ENCODE data around the gene EMC10.

GRCh38 chr19:50427997-50428425 is 48.3 kb upstream of the EMC10 start:
- TF ChIP-seq CTCF (IDR thresholded peaks at IDR 0.05; ENCODE audit: low read depth, low read length, poor library complexity, severe bottlenecking) (no peak), EZH2phosphoT487 (IDR thresholded peaks at IDR 0.05; ENCODE audit: borderline replicate concordance, low read length) (no peak)
